Neural progenitor cell (in vitro differentiated cells): ENCODE measurements around the gene POC1A. TPM values are rescaled to one million over a fixed set of nuclear protein-coding genes. Genes with fewer than 3 reads are reported as not detected.

Experiments used
- DNase-seq: peaks from one replicate; pipeline ENCODE4 v3.0.0-alpha.2; 2016; ENCODE audit warnings: low spot score
- H2AFZ ChIP-seq: fragments of 200-600 bp; sonication (generic); replicated peaks from 2 replicates; pipeline ENCODE4 v1.6.1; 2016; ENCODE audit warnings: antibody characterized with exemption
- H3F3A ChIP-seq: fragments of 200-600 bp; sonication (generic); 2 replicates; pipeline ENCODE4 v1.6.1; 2016; ENCODE audit warnings: antibody characterized with exemption, low read depth
- H3K27ac ChIP-seq: fragments of 200-600 bp; sonication (generic); 2 replicates; pipeline ENCODE4 v1.5.1; 2016; ENCODE audit warnings: mild to moderate bottlenecking
- H3K27me3 ChIP-seq: fragments of 200-600 bp; sonication (generic); 2 replicates; pipeline ENCODE4 v1.6.1; 2016; ENCODE audit warnings: mild to moderate bottlenecking, moderate library complexity
- H3K36me3 ChIP-seq: fragments of 200-600 bp; sonication (generic); 2 replicates; pipeline ENCODE4 v1.5.1; 2016
- H3K4me1 ChIP-seq: fragments of 200-600 bp; sonication (generic); 2 replicates; pipeline ENCODE4 v1.6.1; 2016; ENCODE audit warnings: mixed run types
- H3K4me2 ChIP-seq: fragments of 200-600 bp; sonication (generic); 2 replicates; pipeline ENCODE4 v1.6.1; 2016
- H3K4me3 ChIP-seq: fragments of 200-600 bp; sonication (generic); 2 replicates; pipeline ENCODE4 v1.5.1; 2016
- H3K79me2 ChIP-seq: fragments of 200-600 bp; sonication (generic); 2 replicates; pipeline ENCODE4 v1.6.1; 2016; ENCODE audit warnings: low read depth
- H3K9ac ChIP-seq: fragments of 200-600 bp; sonication (generic); 2 replicates; pipeline ENCODE4 v1.6.1; 2016
- H3K9me3 ChIP-seq: fragments of 200-600 bp; sonication (generic); 2 replicates; pipeline ENCODE4 v1.5.1; 2016; ENCODE audit warnings: low read depth
- H4K20me1 ChIP-seq: fragments of 200-600 bp; sonication (generic); 2 replicates; pipeline ENCODE4 v1.6.1; 2016; ENCODE audit warnings: low read depth
- H3K27ac Mint-ChIP-seq: 3 replicates; pipeline ENCODE4 v1.8.0; 2021; ENCODE audit warnings: mixed read lengths
- H3K27me3 Mint-ChIP-seq: 2 replicates; pipeline ENCODE4 v1.8.0; 2022; ENCODE audit warnings: low read depth, mild to moderate bottlenecking, inconsistent platforms, moderate library complexity, mixed read lengths; ENCODE audit not compliant: insufficient read depth
- H3K36me3 Mint-ChIP-seq: 3 replicates; pipeline ENCODE4 v1.8.0; 2021; ENCODE audit warnings: mixed read lengths
- H3K4me1 Mint-ChIP-seq: 3 replicates; pipeline ENCODE4 v1.8.0; 2021; ENCODE audit warnings: mixed read lengths
- H3K4me3 Mint-ChIP-seq: 3 replicates; pipeline ENCODE4 v1.8.0; 2021; ENCODE audit warnings: mild to moderate bottlenecking, moderate library complexity, mixed read lengths
- H3K9me3 Mint-ChIP-seq: 3 replicates; pipeline ENCODE4 v1.8.0; 2020; ENCODE audit warnings: mixed read lengths
- EZH2 ChIP-seq: fragments of 200-600 bp; sonication (generic); IDR thresholded peaks from 2 replicates; pipeline ENCODE4 v1.6.1; 2017; ENCODE audit warnings: antibody characterized with exemption, mild to moderate bottlenecking, moderate library complexity
- EZH2phosphoT487 ChIP-seq: fragments of 200-600 bp; sonication (generic); IDR thresholded peaks from 2 replicates; pipeline ENCODE4 v1.6.1; 2017; ENCODE audit warnings: antibody characterized with exemption
- total RNA-seq: library from RNA; depleted of rRNA; stranded (reverse); fragments of >200 nt; gene quantifications from 2 replicates; pipeline ENCODE4 v1.2.3, GENCODE V29; 2015; ENCODE audit warnings: low replicate concordance
- TF ChIP-seq, protein P1 (sequence below): fragments of 200-600 bp; sonication (generic); IDR thresholded peaks from 2 replicates; pipeline ENCODE4 v1.5.1; 2017; ENCODE audit warnings: antibody characterized with exemption, mild to moderate bottlenecking

POC1A gene
- total RNA-seq, 1 donor from 2014 or later: 10.3 TPM

DNA sequence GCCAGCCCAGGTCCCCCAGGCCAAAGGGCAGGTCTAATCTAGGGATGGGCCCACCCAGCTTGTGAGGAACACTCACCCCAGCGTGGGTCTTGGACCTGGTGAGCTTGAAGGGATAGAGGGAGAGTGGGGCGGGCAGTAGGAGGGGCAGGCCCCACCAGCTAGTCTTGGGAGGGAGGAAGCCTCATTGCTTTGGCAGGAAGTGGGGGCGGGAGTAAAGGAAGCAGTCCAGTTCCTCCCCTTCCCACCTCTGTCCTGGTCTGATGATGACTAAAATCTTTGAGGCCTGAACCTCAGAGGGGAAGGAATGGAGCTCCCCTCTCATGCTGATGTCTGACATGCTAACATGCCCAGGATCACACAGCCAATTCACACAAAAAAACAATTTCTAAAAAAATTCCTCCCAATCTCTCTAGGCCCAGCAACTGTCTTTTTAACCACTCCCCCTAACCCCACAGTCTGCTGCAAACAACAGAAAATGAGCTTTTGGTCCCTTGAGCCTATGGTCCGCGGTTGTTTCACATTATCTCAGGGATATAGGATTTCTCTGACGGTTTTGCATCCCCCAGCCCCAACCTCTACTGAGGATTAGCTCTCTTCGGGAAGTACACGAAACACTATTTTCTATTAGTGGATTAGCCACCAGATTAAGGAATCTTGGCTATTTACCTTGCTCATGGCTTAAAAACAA, 67.1 kb downstream of the POC1A start:
- Histone ChIP-seq H3K4me3 (no peak overlapping the region), H3F3A (no peaks in the 10 kb centered on the region), H3K27ac (no peak overlapping the region), H3K4me1 (peaks cover 20% of the 10 kb centered on the region), H4K20me1 (no peaks in the 10 kb centered on the region), H2AFZ (no peak overlapping the region), H3K27me3 (no peaks in the 10 kb centered on the region), H3K79me2 (no peaks in the 10 kb centered on the region), H3K36me3 (no peaks in the 10 kb centered on the region), H3K9me3 (no peaks in the 10 kb centered on the region), H3K4me2 (no peak overlapping the region), H3K9ac (no peak overlapping the region)
- Mint-ChIP-seq H3K4me1 (peaks cover 51% of the 10 kb centered on the region), H3K36me3 (no peaks in the 10 kb centered on the region), H3K9me3 (no peaks in the 10 kb centered on the region), H3K27me3 (peaks cover 4% of the 10 kb centered on the region), H3K4me3 (peak overlapping the region; percentile 28), H3K27ac (peak overlapping the region; percentile 92)
- TF ChIP-seq EZH2phosphoT487 (no peak), EZH2 (no peak)
- TF ChIP-seq, protein P1, sequence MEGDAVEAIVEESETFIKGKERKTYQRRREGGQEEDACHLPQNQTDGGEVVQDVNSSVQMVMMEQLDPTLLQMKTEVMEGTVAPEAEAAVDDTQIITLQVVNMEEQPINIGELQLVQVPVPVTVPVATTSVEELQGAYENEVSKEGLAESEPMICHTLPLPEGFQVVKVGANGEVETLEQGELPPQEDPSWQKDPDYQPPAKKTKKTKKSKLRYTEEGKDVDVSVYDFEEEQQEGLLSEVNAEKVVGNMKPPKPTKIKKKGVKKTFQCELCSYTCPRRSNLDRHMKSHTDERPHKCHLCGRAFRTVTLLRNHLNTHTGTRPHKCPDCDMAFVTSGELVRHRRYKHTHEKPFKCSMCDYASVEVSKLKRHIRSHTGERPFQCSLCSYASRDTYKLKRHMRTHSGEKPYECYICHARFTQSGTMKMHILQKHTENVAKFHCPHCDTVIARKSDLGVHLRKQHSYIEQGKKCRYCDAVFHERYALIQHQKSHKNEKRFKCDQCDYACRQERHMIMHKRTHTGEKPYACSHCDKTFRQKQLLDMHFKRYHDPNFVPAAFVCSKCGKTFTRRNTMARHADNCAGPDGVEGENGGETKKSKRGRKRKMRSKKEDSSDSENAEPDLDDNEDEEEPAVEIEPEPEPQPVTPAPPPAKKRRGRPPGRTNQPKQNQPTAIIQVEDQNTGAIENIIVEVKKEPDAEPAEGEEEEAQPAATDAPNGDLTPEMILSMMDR: no peak
- no peak for DNase-seq

DNA sequence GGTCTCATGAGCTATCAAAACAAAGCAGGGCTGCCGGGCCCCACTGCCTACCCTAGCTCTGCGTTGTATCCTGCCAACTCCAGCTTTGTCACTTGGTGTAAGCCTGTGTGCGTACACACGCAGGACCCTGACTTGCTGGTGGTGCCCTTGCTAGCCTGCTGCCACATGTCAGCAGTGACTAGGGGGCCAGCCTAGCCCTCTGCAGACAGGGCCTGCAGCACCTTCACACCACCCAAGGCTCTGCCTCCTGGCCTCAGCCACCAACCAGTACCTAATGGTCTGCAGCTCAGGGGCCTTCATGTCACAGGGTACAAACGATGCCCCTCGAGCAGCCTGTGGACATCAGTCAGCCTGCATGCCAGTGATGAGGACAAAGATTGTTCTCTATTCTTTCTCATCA, 67.8 kb downstream of the POC1A start:
- peaks cover 4% of the 10 kb centered on the region for H3K27me3 Mint-ChIP-seq
- Histone ChIP-seq H3F3A (no peaks in the 10 kb centered on the region), H3K36me3 (no peaks in the 10 kb centered on the region), H3K4me3 (no peak overlapping the region), H3K4me2 (no peak overlapping the region), H3K9me3 (no peaks in the 10 kb centered on the region), H3K79me2 (no peaks in the 10 kb centered on the region), H3K4me1 (peaks cover 19% of the 10 kb centered on the region), H2AFZ (no peak overlapping the region), H3K9ac (no peak overlapping the region), H3K27ac (no peak overlapping the region), H4K20me1 (no peaks in the 10 kb centered on the region), H3K27me3 (no peaks in the 10 kb centered on the region)
- TF ChIP-seq, protein P1: no peak
- no peak for TF ChIP-seq EZH2
- no peak for TF ChIP-seq EZH2phosphoT487
- H3K27ac Mint-ChIP-seq: peak overlapping the region; percentile 25
- H3K9me3 Mint-ChIP-seq: no peaks in the 10 kb centered on the region
- peaks cover 50% of the 10 kb centered on the region for H3K4me1 Mint-ChIP-seq
- DNase-seq: no peak
- no peak overlapping the region for H3K4me3 Mint-ChIP-seq
- no peaks in the 10 kb centered on the region for H3K36me3 Mint-ChIP-seq

DNA sequence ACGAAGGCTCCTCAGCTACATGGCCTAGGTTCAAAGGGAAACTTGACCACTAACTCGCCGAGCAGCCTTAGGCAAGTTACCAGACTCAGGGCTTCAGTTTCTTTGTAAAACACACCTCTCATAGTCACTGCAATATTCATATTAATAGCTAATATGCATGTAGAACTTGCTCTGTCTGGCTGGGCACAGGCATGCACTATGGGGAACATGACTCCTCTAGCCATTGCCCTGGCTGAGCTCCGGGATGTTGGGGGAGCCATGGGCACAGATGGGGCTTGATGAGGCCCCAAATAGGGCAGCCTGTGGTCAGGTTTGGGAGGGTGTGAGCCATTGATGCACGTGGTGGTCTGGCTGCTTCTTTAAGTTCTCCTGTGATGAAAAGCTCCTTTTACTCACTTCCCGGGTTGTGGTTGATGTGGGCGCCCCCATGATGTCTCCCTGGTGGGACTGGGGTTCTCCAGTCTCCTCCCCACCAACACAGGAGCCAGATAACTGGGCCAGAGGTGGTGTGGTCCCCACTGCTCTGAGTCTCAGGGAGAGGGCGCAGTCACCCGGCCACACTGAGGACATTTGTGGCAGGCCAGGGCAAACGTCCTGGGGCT, 68.4 kb downstream of the POC1A start:
- Histone ChIP-seq H3K9me3 (no peaks in the 10 kb centered on the region), H3K79me2 (no peaks in the 10 kb centered on the region), H3K9ac (no peak overlapping the region), H3K36me3 (no peaks in the 10 kb centered on the region), H3K27me3 (no peaks in the 10 kb centered on the region), H4K20me1 (no peaks in the 10 kb centered on the region), H2AFZ (no peak overlapping the region), H3K27ac (no peak overlapping the region), H3K4me2 (no peak overlapping the region), H3K4me3 (no peak overlapping the region), H3F3A (no peaks in the 10 kb centered on the region), H3K4me1 (peaks cover 12% of the 10 kb centered on the region)
- Mint-ChIP-seq H3K36me3 (no peaks in the 10 kb centered on the region), H3K9me3 (no peaks in the 10 kb centered on the region), H3K4me3 (no peak overlapping the region), H3K4me1 (peaks cover 44% of the 10 kb centered on the region), H3K27me3 (peaks cover 4% of the 10 kb centered on the region), H3K27ac (no peak overlapping the region)
- TF ChIP-seq EZH2phosphoT487 (no peak), EZH2 (no peak)
- TF ChIP-seq, protein P1: no peak
- no peak for DNase-seq
